Hepatocyte (in vitro differentiated cells): ENCODE measurements around the gene UPF1.

Experiments
- EZH2 ChIP-seq: fragments of 200-600 bp; sonication (generic); IDR thresholded peaks from 2 replicates; pipeline ENCODE4 v1.6.1; 2016; ENCODE audit warnings: antibody characterized with exemption, mild to moderate bottlenecking, borderline replicate concordance
- EZH2phosphoT487 ChIP-seq: fragments of 200-600 bp; sonication (generic); IDR thresholded peaks from one replicate; pipeline ENCODE4 v1.6.1; 2018; ENCODE audit warnings: antibody characterized with exemption, mild to moderate bottlenecking, low read depth, moderate library complexity; ENCODE audit not compliant: unreplicated experiment, severe bottlenecking
- TF ChIP-seq, protein P1 (sequence below): fragments of 200-600 bp; sonication (generic); IDR thresholded peaks from 2 replicates; pipeline ENCODE4 v1.5.1; 2016; ENCODE audit warnings: antibody characterized with exemption, mild to moderate bottlenecking; ENCODE audit not compliant: poor library complexity

DNA sequence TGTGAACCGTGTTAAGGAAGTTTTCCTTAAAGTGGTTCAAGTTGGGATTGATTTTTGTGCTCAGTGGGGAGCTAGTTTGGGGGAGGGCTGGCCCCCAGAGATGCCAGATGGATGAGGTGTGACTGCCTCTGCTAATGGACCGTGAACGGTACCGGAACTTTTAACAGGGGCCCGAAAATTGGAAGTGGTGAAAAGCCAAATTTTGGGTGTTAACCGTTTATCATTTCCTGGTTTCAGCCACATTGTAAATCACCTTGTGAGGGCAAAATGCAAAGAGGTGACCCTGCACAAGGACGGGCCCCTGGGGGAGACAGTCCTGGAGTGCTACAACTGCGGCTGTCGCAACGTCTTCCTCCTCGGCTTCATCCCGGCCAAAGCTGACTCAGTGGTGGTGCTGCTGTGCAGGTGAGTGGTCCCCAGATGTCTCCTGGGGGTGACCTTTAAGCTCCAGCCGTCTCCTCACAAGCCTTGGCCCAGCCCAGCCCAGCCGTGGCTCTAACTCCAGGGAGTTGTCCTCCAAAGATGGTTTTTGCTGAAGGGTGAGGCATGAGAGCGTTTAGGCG is 18.2 kb downstream of the UPF1 start:
- TF ChIP-seq, protein P1, sequence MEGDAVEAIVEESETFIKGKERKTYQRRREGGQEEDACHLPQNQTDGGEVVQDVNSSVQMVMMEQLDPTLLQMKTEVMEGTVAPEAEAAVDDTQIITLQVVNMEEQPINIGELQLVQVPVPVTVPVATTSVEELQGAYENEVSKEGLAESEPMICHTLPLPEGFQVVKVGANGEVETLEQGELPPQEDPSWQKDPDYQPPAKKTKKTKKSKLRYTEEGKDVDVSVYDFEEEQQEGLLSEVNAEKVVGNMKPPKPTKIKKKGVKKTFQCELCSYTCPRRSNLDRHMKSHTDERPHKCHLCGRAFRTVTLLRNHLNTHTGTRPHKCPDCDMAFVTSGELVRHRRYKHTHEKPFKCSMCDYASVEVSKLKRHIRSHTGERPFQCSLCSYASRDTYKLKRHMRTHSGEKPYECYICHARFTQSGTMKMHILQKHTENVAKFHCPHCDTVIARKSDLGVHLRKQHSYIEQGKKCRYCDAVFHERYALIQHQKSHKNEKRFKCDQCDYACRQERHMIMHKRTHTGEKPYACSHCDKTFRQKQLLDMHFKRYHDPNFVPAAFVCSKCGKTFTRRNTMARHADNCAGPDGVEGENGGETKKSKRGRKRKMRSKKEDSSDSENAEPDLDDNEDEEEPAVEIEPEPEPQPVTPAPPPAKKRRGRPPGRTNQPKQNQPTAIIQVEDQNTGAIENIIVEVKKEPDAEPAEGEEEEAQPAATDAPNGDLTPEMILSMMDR, result no peak
- TF ChIP-seq EZH2, result no peak
- TF ChIP-seq EZH2phosphoT487, result no peak
